ENCODE results near the gene CAMK2A. TPM values are rescaled to one million over a fixed set of nuclear protein-coding genes. Genes with fewer than 3 reads are reported as not detected.

Gene CAMK2A
- total RNA-seq, 2 experiments from 2014 or later, result not detected

- POLR2A ChIA-PET, result no interaction called here
- Mint-ChIP-seq H3K36me3 (ENCODE audit: low read depth) (no peaks in the 10 kb centered on the region), H3K9me3 (no peaks in the 10 kb centered on the region), H3K4me3 (no peak overlapping the region), H3K27me3 (peaks cover 3% of the 10 kb centered on the region), H3K4me1 (no peaks in the 10 kb centered on the region), H3K27ac (no peak overlapping the region)
- DNase-seq, result no peak
- CTCF ChIA-PET, result interaction anchor here (1.6 kb wide), 1 partner anchor 12 kb away, joined by 9 read pairs; no protein-coding TSS in a partner anchor
Measured at GRCh38 chr5:150262502-150262901, 27.1 kb downstream of the CAMK2A start.

GRCh38 chr5:150261231-150261630 is 28.3 kb downstream of the CAMK2A start:
- DNase-seq, result no peak
- Mint-ChIP-seq H3K4me1 (no peaks in the 10 kb centered on the region), H3K4me3 (no peak overlapping the region), H3K27ac (no peak overlapping the region), H3K9me3 (no peaks in the 10 kb centered on the region), H3K36me3 (ENCODE audit: low read depth) (no peaks in the 10 kb centered on the region), H3K27me3 (peaks cover 3% of the 10 kb centered on the region)
- CTCF ChIA-PET, result interaction anchor here (1.1 kb wide), 1 partner anchor 15 kb away, joined by 3 read pairs; no protein-coding TSS in a partner anchor
- POLR2A ChIA-PET, result no interaction called here

- POLR2A ChIA-PET, result no interaction called here
- Mint-ChIP-seq H3K9me3 (no peaks in the 10 kb centered on the region), H3K27me3 (no peaks in the 10 kb centered on the region), H3K4me3 (no peak overlapping the region), H3K27ac (no peak overlapping the region), H3K4me1 (no peaks in the 10 kb centered on the region), H3K36me3 (ENCODE audit: low read depth) (no peaks in the 10 kb centered on the region)
- DNase-seq, result no peak
- CTCF ChIA-PET, result interaction anchor here (0.9 kb wide), 1 partner anchor 9 kb away, joined by 4 read pairs; no protein-coding TSS in a partner anchor
Measured at GRCh38 chr5:150258130-150258529, 31.4 kb downstream of the CAMK2A start.

GRCh38 chr5:150257424-150257823 is 32.1 kb downstream of the CAMK2A start:
- ChIA-PET CTCF (interaction anchor here (0.9 kb wide), 1 partner anchor 8 kb away, joined by 4 read pairs; no protein-coding TSS in a partner anchor), POLR2A (no interaction called here)
- no peak for DNase-seq
- Mint-ChIP-seq H3K4me1 (no peaks in the 10 kb centered on the region), H3K9me3 (no peaks in the 10 kb centered on the region), H3K27me3 (no peaks in the 10 kb centered on the region), H3K27ac (no peak overlapping the region), H3K36me3 (ENCODE audit: low read depth) (no peaks in the 10 kb centered on the region), H3K4me3 (no peak overlapping the region)

- Mint-ChIP-seq H3K9me3 (no peaks in the 10 kb centered on the region), H3K27me3 (no peaks in the 10 kb centered on the region), H3K27ac (no peak overlapping the region), H3K4me3 (no peak overlapping the region), H3K4me1 (no peaks in the 10 kb centered on the region), H3K36me3 (ENCODE audit: low read depth) (no peaks in the 10 kb centered on the region)
- no peak for DNase-seq
- POLR2A ChIA-PET, result no interaction called here
- CTCF ChIA-PET, result no interaction called here
Measured at GRCh38 chr5:150256410-150257064, 33.0 kb downstream of the CAMK2A start.

GRCh38 chr5:150255659-150256409 is 33.7 kb downstream of the CAMK2A start:
- H3K27me3 Mint-ChIP-seq, result no peaks in the 10 kb centered on the region
- CTCF ChIA-PET, result no interaction called here
- no peak for DNase-seq
- no peak overlapping the region for H3K4me3 Mint-ChIP-seq
- POLR2A ChIA-PET, result no interaction called here
- no peaks in the 10 kb centered on the region for H3K9me3 Mint-ChIP-seq
- no peak overlapping the region for H3K27ac Mint-ChIP-seq
- H3K36me3 Mint-ChIP-seq (ENCODE audit: low read depth), result no peaks in the 10 kb centered on the region
- no peaks in the 10 kb centered on the region for H3K4me1 Mint-ChIP-seq

- H3K9me3 Mint-ChIP-seq, result no peaks in the 10 kb centered on the region
- H3K27me3 Mint-ChIP-seq, result no peaks in the 10 kb centered on the region
- H3K4me1 Mint-ChIP-seq, result no peaks in the 10 kb centered on the region
- DNase-seq, result no peak
- no peaks in the 10 kb centered on the region for H3K36me3 Mint-ChIP-seq (ENCODE audit: low read depth)
- H3K4me3 Mint-ChIP-seq, result no peak overlapping the region
- ChIA-PET POLR2A (no interaction called here), CTCF (interaction anchor here (1.3 kb wide), 1 partner anchor 36 kb away, joined by 4 read pairs; no protein-coding TSS in a partner anchor)
- H3K27ac Mint-ChIP-seq, result no peak overlapping the region
Measured at GRCh38 chr5:150254774-150255173, 34.8 kb downstream of the CAMK2A start.

- DNase-seq, result no peak
- no peaks in the 10 kb centered on the region for H3K4me1 Mint-ChIP-seq
- no peaks in the 10 kb centered on the region for H3K9me3 Mint-ChIP-seq
- POLR2A ChIA-PET, result no interaction called here
- H3K27me3 Mint-ChIP-seq, result no peaks in the 10 kb centered on the region
- no peak overlapping the region for H3K4me3 Mint-ChIP-seq
- CTCF ChIA-PET, result interaction anchor here (1.3 kb wide), 1 partner anchor 35 kb away, joined by 4 read pairs; no protein-coding TSS in a partner anchor
- H3K27ac Mint-ChIP-seq, result no peak overlapping the region
- H3K36me3 Mint-ChIP-seq (ENCODE audit: low read depth), result no peaks in the 10 kb centered on the region
Measured at GRCh38 chr5:150254363-150254762, 35.2 kb downstream of the CAMK2A start.

GRCh38 chr5:150253416-150254208 is 36.0 kb downstream of the CAMK2A start:
- no peak overlapping the region for H3K4me3 Mint-ChIP-seq
- no peaks in the 10 kb centered on the region for H3K36me3 Mint-ChIP-seq (ENCODE audit: low read depth)
- POLR2A ChIA-PET, result no interaction called here
- H3K27ac Mint-ChIP-seq, result no peak overlapping the region
- no peaks in the 10 kb centered on the region for H3K9me3 Mint-ChIP-seq
- H3K4me1 Mint-ChIP-seq, result no peaks in the 10 kb centered on the region
- CTCF ChIA-PET, result interaction anchor here (0.5 to 1.3 kb wide), 3 partner anchors 35 to 155 kb away, joined by 3 to 4 read pairs (median 3); no protein-coding TSS in a partner anchor
- no peaks in the 10 kb centered on the region for H3K27me3 Mint-ChIP-seq
- DNase-seq, result no peak

GRCh38 chr5:150252489-150252888 is 37.1 kb downstream of the CAMK2A start:
- no peak overlapping the region for H3K4me3 Mint-ChIP-seq
- H3K27me3 Mint-ChIP-seq, result no peaks in the 10 kb centered on the region
- no peak for DNase-seq
- no peaks in the 10 kb centered on the region for H3K4me1 Mint-ChIP-seq
- no peak overlapping the region for H3K27ac Mint-ChIP-seq
- no peaks in the 10 kb centered on the region for H3K36me3 Mint-ChIP-seq (ENCODE audit: low read depth)
- no peaks in the 10 kb centered on the region for H3K9me3 Mint-ChIP-seq
- ChIA-PET CTCF (interaction anchor here (1.3 kb wide), 1 partner anchor 58 kb away, joined by 3 read pairs; no protein-coding TSS in a partner anchor), POLR2A (no interaction called here)

GRCh38 chr5:150251504-150251903 is 38.1 kb downstream of the CAMK2A start:
- H3K27me3 Mint-ChIP-seq, result no peaks in the 10 kb centered on the region
- ChIA-PET POLR2A (no interaction called here), CTCF (interaction anchor here (2.8 kb wide), 1 partner anchor 11 kb away, joined by 9 read pairs; no protein-coding TSS in a partner anchor)
- no peaks in the 10 kb centered on the region for H3K9me3 Mint-ChIP-seq
- no peaks in the 10 kb centered on the region for H3K4me1 Mint-ChIP-seq
- H3K4me3 Mint-ChIP-seq, result no peak overlapping the region
- no peaks in the 10 kb centered on the region for H3K36me3 Mint-ChIP-seq (ENCODE audit: low read depth)
- H3K27ac Mint-ChIP-seq, result no peak overlapping the region
- DNase-seq, result no peak

- no peaks in the 10 kb centered on the region for H3K27me3 Mint-ChIP-seq
- H3K4me3 Mint-ChIP-seq, result no peak overlapping the region
- no peak overlapping the region for H3K27ac Mint-ChIP-seq
- no peaks in the 10 kb centered on the region for H3K4me1 Mint-ChIP-seq
- DNase-seq, result no peak
- ChIA-PET POLR2A (no interaction called here), CTCF (interaction anchor here (0.7 to 2.8 kb wide), 2 partner anchors 8 to 13 kb away, joined by 4 to 9 read pairs; no protein-coding TSS in a partner anchor)
- no peaks in the 10 kb centered on the region for H3K36me3 Mint-ChIP-seq (ENCODE audit: low read depth)
- H3K9me3 Mint-ChIP-seq, result no peaks in the 10 kb centered on the region
Measured at GRCh38 chr5:150249744-150250143, 39.8 kb downstream of the CAMK2A start.

GRCh38 chr5:150248946-150249345 is 40.6 kb downstream of the CAMK2A start:
- H3K27ac Mint-ChIP-seq, result no peak overlapping the region
- H3K27me3 Mint-ChIP-seq, result no peaks in the 10 kb centered on the region
- H3K4me3 Mint-ChIP-seq, result no peak overlapping the region
- ChIA-PET CTCF (no interaction called here), POLR2A (no interaction called here)
- H3K4me1 Mint-ChIP-seq, result no peaks in the 10 kb centered on the region
- H3K36me3 Mint-ChIP-seq (ENCODE audit: low read depth), result no peaks in the 10 kb centered on the region
- H3K9me3 Mint-ChIP-seq, result no peaks in the 10 kb centered on the region
- no peak for DNase-seq
